IPS-NIHi11 (cell line): ENCODE results near the gene NEUROG1.

Experiments used
- DNase-seq: peaks from one replicate; pipeline ENCODE4 v3.0.0; 2012; ENCODE audit warnings: mixed read lengths, low spot score

NEUROG1 gene

GRCh38 chr5:135564331-135564730 lies 28.6 kb upstream of the NEUROG1 start:
- no peak for DNase-seq

DNA sequence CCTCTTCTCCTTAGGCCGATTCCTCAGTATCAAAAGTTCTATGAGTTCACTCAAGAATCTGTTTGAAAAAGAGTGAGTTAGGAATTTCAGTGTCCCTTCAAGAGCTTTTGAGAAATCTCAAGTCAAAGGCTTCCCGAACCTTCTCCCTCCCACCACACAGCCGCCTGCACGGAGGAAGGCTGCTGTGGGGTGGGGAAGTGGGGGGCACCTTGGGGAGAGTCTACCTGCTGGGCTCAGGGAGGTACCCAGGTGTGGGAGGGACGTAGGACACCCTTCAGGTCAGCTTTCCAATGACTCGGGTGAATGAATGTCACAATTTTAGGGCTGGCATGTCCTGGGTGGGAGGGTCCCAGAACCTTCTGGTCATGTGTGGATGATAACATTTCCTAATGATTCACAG lies 25.5 kb upstream of the NEUROG1 start:
- DNase-seq: no peak

GRCh38 chr5:135560858-135561257 lies 25.1 kb upstream of the NEUROG1 start:
- DNase-seq: peak; percentile 88

DNA sequence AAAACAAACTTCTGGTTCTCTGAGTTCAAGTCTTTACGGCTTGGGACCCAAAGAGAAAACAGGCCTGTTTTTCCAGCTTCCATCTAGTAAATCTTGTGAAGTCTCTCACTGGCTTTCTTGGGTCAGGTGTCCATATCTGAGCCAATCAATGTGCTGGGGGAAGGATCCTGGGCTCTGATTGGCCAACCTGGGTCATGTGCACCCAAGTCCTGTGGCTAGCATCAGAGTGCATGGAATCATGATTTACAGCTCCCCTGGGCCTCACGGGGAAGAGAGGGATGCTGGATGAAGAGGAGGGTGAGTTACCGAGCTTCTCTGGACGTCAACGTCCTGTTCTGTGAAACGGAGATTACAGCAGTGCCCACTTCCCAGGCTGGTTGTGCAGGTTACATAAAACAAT lies 23.6 kb upstream of the NEUROG1 start:
- DNase-seq: peak; percentile 55

DNA sequence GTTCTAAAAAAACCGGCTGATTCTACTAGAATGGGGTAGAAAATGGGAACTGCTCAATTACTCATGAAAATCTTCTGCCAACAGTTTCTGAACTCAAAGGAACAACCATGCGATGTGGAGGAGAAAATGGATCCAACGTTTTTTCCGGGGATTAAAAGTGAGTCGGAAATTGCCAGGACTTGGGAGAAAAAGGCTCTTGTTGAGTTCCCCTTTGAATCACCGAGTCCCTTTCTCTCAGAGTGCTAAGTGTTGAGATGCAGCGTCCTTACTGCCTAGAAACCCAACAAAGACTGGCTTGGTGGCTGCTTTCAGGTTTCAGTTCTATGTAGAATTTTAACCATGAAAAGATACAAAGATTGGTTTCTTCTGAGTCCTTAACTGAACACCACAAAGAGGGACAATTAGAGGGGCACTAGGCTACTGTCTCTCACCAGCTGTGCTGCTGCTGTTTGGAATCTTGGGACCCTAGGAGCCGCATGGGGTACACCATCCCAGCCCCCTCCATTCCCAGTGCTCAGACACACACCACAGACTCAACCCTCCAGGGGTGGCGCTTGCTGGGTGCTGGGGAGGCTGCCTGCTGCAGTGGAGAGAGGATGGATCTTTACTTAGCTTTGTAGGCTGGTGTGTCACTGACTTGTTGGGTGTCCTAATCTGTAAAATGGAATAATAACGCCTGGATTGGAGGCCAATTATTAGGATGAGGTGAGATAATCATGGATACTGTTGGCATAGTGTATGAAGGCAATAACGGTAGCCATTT lies 21.5 kb upstream of the NEUROG1 start:
- no peak for DNase-seq

DNA sequence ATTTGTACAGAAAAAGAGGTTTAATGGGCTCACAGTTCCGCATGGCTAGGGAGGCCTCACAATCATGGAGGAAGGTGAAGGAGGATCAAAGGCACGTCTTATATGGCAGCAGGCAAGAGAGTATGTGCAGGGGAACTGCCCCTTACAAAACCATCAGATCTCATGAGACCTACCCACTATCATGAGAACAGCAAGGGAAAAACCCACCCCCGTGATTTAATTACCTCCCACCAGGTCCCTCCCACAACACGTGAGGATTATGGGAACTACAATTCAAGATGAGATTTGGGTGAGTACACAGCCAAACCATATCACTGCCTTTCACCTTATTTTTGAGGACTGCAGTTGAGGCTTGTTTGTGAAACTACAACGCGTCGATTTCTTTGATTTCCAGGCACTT lies 20.9 kb upstream of the NEUROG1 start:
- DNase-seq: no peak

DNA sequence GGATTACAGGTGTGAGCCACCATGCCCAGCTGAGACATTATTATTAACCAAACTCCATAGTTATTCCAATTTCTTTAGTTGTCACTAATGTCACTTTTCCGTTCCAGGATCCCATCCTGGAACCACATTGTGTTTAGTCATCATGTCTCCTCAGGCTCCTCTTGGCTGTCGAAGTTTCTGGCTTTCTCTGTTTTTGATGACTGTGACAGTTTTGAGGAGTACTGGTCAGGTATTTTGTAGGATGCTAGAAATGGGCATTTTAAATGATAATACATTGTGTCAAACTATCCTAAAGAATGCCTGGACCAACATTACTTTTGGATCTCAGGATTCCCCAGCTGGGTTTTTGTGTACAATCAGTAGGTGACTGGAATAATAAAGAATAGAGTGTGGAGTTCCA lies 19.8 kb upstream of the NEUROG1 start:
- DNase-seq: no peak

GRCh38 chr5:135553688-135554462 lies 18.1 kb upstream of the NEUROG1 start:
- DNase-seq: peak; percentile 61

GRCh38 chr5:135551593-135552447 lies 16.1 kb upstream of the NEUROG1 start:
- DNase-seq: peak; percentile 78

DNA sequence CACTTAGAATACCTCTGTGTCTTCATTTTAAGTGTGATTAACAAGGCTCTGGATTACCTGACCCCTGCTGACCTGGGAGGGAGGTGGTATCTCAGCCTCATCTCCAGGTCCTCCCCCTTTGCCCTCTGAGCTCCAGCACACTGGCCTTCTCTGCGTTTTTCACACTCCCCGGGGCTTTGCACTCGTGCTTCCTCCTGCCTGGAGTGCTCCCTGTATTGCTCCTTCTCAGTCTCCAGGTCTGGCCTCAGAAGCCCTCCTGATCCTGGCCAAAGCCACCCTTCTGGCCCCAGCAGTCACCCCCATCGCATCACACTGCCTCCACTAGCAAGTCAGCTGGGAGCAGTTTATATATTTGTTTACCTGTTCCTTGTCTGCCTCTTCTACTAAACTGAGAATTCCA lies 13.6 kb upstream of the NEUROG1 start:
- DNase-seq: no peak

GRCh38 chr5:135547590-135548254 lies 12.0 kb upstream of the NEUROG1 start:
- no peak for DNase-seq

DNA sequence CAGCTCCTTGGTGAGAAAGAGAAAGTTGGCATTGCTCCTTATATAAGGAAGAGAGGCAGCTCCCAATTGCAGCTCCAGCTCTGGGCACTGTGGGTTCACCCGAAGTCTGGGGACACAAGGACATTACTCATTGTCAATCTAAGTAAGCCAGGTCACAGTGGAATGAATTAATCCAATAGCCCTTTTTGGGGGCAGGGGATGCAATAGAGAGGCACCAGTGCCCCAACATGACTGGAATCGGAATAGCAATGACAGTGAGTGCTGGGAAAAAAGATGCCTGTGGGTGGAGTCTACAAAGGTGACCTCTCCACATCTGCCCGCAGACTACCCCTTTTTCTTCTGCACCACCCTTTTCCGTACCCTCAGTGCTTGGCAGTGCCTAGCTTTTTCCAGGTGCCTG lies 11.1 kb upstream of the NEUROG1 start:
- DNase-seq: no peak

DNA sequence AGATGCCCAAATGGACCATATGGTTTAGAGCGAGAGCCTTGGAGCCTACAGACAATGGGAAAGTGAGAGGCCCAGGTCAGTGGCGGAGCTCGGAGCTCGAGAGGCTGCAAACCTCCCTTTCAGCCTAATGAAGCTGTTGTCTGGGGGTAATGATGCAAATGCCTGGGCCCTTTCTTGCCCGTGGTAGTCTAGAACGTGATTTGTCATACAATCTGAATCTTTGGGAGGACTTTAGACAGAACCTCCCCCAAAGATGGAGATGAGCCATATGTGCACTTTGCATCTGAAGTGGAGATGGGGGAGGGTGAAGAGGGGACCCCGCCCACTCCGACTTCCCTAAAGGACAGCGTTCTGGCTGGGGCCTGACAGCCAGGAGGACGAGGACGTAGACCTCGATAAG lies 10.3 kb upstream of the NEUROG1 start:
- no peak for DNase-seq

DNA sequence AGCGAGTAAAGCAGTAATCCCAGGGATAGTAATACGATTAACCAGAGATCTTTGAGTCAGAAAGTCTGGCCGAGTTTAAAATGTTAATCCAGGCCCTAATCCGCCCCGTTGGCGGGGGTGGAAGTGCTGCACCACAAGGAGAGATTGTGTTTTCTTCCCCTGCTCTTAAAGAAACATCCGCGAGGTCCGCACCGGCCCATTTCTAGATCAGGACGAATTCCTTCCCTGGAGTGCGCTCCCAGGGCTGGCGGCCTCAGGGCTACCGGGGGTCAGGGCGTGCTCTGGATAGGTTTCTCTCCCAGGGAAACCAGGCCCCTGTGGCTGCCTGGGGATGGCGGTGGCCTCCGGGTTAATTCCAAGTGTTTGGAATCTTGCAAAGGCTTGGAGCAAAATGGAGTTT lies 9.3 kb upstream of the NEUROG1 start:
- DNase-seq: no peak

DNA sequence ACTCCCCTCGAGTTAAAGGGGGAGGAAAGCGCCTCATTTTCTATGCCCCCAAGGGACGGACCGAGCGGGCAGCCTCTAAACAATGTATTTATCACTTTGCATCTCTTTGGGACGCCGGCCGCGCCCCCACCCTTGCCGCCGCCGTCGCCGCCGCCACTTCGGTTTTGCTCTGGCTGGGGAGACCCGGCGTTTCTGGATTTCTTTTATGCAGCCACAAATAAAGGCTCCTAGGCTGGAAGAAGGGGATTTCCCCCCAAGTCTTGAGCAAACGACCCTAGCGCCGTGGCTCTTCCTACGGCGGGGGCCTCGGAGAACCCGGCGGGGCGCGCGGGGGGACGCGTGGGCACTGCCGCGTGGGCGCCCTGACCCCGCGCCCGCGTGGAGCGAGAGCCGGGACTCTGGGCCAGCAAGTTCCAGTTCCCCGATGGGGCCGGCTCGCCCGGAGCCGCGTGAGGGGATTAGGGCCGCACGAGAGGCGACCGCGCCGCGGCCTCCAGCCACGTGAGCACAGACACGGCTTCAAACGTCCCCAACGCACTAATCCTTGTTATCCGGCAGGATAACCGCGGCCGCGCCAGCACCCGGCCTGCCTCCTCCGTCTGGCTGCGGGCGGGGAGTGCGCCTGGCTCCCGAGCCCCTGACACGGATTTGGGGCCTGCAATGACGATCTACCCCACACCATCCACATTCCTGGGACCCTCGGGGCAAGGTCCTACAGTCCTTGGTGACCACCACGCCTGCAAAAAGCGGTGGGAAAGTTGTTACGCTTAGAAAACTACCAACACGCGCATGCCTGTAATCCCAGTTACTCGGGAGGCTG lies 7.9 kb upstream of the NEUROG1 start:
- DNase-seq: peak; percentile 63

GRCh38 chr5:135543001-135543484 lies 7.3 kb upstream of the NEUROG1 start:
- no peak for DNase-seq

DNA sequence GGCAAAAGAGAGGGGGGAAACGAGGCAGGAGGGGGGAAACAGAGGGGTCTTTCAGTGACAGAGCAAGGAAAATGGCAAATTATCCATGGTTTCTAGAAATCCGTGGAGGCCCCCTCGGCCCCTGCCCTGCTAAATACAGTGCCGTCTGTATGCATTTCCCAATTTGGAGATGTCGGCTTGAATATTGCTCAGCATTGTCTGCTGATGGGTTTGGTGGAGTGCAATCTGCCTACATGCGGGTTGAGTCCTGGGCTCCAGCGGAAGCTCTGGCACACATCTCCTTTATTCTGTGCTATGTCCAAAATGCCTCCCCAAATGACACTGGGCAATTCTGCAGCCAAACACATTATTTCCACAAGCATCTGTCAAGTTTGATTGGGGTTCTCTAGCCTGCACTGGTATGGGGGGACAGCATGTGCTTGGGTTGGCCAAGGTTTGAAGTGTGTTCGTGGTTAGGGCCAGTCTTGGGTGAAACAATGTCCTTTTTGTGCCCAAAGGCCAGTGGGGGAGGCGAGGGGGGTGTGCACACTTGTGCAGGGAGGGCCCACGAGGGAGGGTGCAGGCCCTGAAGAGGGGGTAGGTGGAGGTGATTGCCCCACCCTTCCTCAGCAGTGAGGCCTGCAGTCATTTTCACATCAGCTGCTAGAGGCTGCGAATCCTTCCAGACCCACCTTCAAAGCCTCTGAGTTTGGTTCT lies 6.2 kb upstream of the NEUROG1 start:
- DNase-seq: no peak

- no peak for DNase-seq
Measured at GRCh38 chr5:135539430-135540005, 3.8 kb upstream of the NEUROG1 start.

GRCh38 chr5:135538261-135538660 lies 2.5 kb upstream of the NEUROG1 start:
- no peak for DNase-seq

- no peak for DNase-seq
Measured at GRCh38 chr5:135537745-135538144, 2.0 kb upstream of the NEUROG1 start.
